Ovary (tissue), 3 donors: ENCODE measurements around the gene ZNF91.

Experiments
- EP300 ChIP-seq: sonication (generic); formaldehyde crosslinking; IDR thresholded peaks from one replicate; pipeline ENCODE4 v1.6.1; 2017; ENCODE audit warnings: antibody characterized with exemption
- POLR2A ChIP-seq: fragments of 450-650 bp; IDR thresholded peaks from one replicate; pipeline ENCODE4 v1.6.1; 2017; ENCODE audit warnings: antibody characterized with exemption, mild to moderate bottlenecking, moderate library complexity
- TF ChIP-seq, protein P1 (sequence below), 3 donors: fragments of 450-650 bp in 2 of 3; fragments of 200-600 bp in 1 of 3; IDR thresholded peaks; one replicate each; pipeline versions ENCODE4 v1.5.1 to v1.8.0; 2016 to 2022; ENCODE audit warnings: antibody characterized with exemption in 3 of 3, mild to moderate bottlenecking in 1 of 3
- donor health status: DM: no; HTN: no; CAD: no.

DNA sequence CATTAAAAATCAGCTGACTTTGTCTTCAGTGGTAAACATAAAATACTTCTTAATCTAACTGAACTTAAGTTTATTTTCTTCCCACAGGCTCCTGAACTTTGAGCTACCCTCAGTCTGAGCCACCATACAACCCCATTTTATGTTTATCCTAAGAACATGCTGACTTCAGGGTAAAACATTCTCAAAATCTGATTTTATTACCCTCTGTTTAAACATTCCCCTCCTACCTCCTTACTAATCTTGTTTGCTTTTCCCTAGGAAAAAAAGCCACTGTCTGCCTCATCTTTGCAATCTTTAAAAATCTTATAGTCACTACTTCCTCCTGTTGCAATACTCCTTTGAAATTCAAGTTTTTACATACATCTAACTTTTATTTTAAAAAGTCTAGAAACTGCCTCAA, 4.0 kb downstream of the ZNF91 start:
- TF ChIP-seq, protein P1, sequence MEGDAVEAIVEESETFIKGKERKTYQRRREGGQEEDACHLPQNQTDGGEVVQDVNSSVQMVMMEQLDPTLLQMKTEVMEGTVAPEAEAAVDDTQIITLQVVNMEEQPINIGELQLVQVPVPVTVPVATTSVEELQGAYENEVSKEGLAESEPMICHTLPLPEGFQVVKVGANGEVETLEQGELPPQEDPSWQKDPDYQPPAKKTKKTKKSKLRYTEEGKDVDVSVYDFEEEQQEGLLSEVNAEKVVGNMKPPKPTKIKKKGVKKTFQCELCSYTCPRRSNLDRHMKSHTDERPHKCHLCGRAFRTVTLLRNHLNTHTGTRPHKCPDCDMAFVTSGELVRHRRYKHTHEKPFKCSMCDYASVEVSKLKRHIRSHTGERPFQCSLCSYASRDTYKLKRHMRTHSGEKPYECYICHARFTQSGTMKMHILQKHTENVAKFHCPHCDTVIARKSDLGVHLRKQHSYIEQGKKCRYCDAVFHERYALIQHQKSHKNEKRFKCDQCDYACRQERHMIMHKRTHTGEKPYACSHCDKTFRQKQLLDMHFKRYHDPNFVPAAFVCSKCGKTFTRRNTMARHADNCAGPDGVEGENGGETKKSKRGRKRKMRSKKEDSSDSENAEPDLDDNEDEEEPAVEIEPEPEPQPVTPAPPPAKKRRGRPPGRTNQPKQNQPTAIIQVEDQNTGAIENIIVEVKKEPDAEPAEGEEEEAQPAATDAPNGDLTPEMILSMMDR (IDR thresholded peaks at IDR 0.05) = no peak
- TF ChIP-seq POLR2A (no peak), EP300 (no peak)
